Central memory CD8-positive, alpha-beta T cell (primary cell): ENCODE results near the gene OCLN.
"Not testable (repeated sequence)": the region's sequence is repeated elsewhere in the genome, so short reads cannot be mapped to it uniquely, and the experiment has no call there.

Experiments used
- ATAC-seq: fragments of 150-1000 bp; cut with Tn5 transposase; replicated peaks from 2 replicates; pipeline ENCODE4 v1.10.0; 2022; ENCODE audit warnings: mild to moderate bottlenecking, moderate FRiP score, moderate number of reproducible peaks; ENCODE audit not compliant: poor library complexity, severe bottlenecking; ENCODE audit errors: extremely low read depth
- DNase-seq, 2 donors: peaks; one replicate each; pipeline ENCODE4 v3.0.0; 2021; ENCODE audit warnings: low spot score in 2 of 2
- H3K27ac Mint-ChIP-seq: one replicate; pipeline ENCODE4 v1.8.0; 2022; ENCODE audit warnings: low read depth, mild to moderate bottlenecking, moderate library complexity, mixed read lengths
- H3K27me3 Mint-ChIP-seq: one replicate; pipeline ENCODE4 v1.8.0; 2022; ENCODE audit warnings: mixed read lengths
- H3K36me3 Mint-ChIP-seq: one replicate; pipeline ENCODE4 v1.8.0; 2022; ENCODE audit warnings: mild to moderate bottlenecking, moderate library complexity, mixed read lengths; ENCODE audit not compliant: insufficient read depth
- H3K4me1 Mint-ChIP-seq: one replicate; pipeline ENCODE4 v1.8.0; 2022; ENCODE audit warnings: mixed read lengths
- H3K4me3 Mint-ChIP-seq: one replicate; pipeline ENCODE4 v1.8.0; 2022; ENCODE audit warnings: mild to moderate bottlenecking, moderate library complexity, mixed read lengths
- H3K9me3 Mint-ChIP-seq: one replicate; pipeline ENCODE4 v1.8.0; 2022; ENCODE audit warnings: mixed read lengths

Gene OCLN

GRCh38 chr5:69497006-69497520 lies 4.5 kb downstream of the OCLN start:
- no peak for DNase-seq
- H3K27ac Mint-ChIP-seq: no peak overlapping the region
- H3K4me3 Mint-ChIP-seq: no peak overlapping the region
- H3K9me3 Mint-ChIP-seq: no peaks in the 10 kb centered on the region
- peaks cover 2% of the 10 kb centered on the region for H3K36me3 Mint-ChIP-seq
- no peak for ATAC-seq
- H3K27me3 Mint-ChIP-seq: peaks cover 45% of the 10 kb centered on the region
- H3K4me1 Mint-ChIP-seq: peaks cover 6% of the 10 kb centered on the region

GRCh38 chr5:69498384-69498783 lies 5.8 kb downstream of the OCLN start:
- ATAC-seq: no peak
- Mint-ChIP-seq H3K4me1 (no peaks in the 10 kb centered on the region), H3K36me3 (peaks cover 2% of the 10 kb centered on the region), H3K4me3 (no peak overlapping the region), H3K9me3 (no peaks in the 10 kb centered on the region), H3K27ac (no peak overlapping the region), H3K27me3 (peaks cover 47% of the 10 kb centered on the region)
- no peak for DNase-seq

- no peak overlapping the region for H3K27ac Mint-ChIP-seq
- ATAC-seq: no peak
- H3K4me3 Mint-ChIP-seq: no peak overlapping the region
- DNase-seq: no peak
- peaks cover 17% of the 10 kb centered on the region for H3K27me3 Mint-ChIP-seq
- H3K4me1 Mint-ChIP-seq: no peaks in the 10 kb centered on the region
- no peaks in the 10 kb centered on the region for H3K9me3 Mint-ChIP-seq
- H3K36me3 Mint-ChIP-seq: no peaks in the 10 kb centered on the region
Measured at GRCh38 chr5:69502367-69502766, 9.8 kb downstream of the OCLN start.

GRCh38 chr5:69502767-69503488 lies 10.3 kb downstream of the OCLN start:
- Mint-ChIP-seq H3K4me1 (no peaks in the 10 kb centered on the region), H3K9me3 (no peaks in the 10 kb centered on the region), H3K27me3 (peaks cover 17% of the 10 kb centered on the region), H3K27ac (no peak overlapping the region), H3K36me3 (no peaks in the 10 kb centered on the region), H3K4me3 (no peak overlapping the region)
- DNase-seq (no peak), ATAC-seq (no peak)

GRCh38 chr5:69504036-69504435 lies 11.4 kb downstream of the OCLN start:
- no peak for ATAC-seq
- Mint-ChIP-seq H3K4me3 (no peak overlapping the region), H3K27me3 (peaks cover 17% of the 10 kb centered on the region), H3K4me1 (no peaks in the 10 kb centered on the region), H3K36me3 (no peaks in the 10 kb centered on the region), H3K9me3 (no peaks in the 10 kb centered on the region), H3K27ac (no peak overlapping the region)
- no peak for DNase-seq

- no peaks in the 10 kb centered on the region for H3K4me1 Mint-ChIP-seq
- no peaks in the 10 kb centered on the region for H3K9me3 Mint-ChIP-seq
- DNase-seq: no peak
- no peaks in the 10 kb centered on the region for H3K36me3 Mint-ChIP-seq
- no peak overlapping the region for H3K27ac Mint-ChIP-seq
- no peak overlapping the region for H3K4me3 Mint-ChIP-seq
- ATAC-seq: no peak
- H3K27me3 Mint-ChIP-seq: peaks cover 17% of the 10 kb centered on the region
Measured at GRCh38 chr5:69505306-69505705, 12.7 kb downstream of the OCLN start.

GRCh38 chr5:69509212-69509611 lies 16.6 kb downstream of the OCLN start:
- DNase-seq (no peak), ATAC-seq (no peak)
- no peak overlapping the region for H3K27ac Mint-ChIP-seq
- H3K4me3 Mint-ChIP-seq: no peak overlapping the region
- no peaks in the 10 kb centered on the region for H3K4me1 Mint-ChIP-seq
- no peaks in the 10 kb centered on the region for H3K36me3 Mint-ChIP-seq
- H3K9me3 Mint-ChIP-seq: no peaks in the 10 kb centered on the region
- no peaks in the 10 kb centered on the region for H3K27me3 Mint-ChIP-seq

GRCh38 chr5:69510694-69511093 lies 18.1 kb downstream of the OCLN start:
- no peak for ATAC-seq
- no peaks in the 10 kb centered on the region for H3K36me3 Mint-ChIP-seq
- no peaks in the 10 kb centered on the region for H3K27me3 Mint-ChIP-seq
- H3K4me3 Mint-ChIP-seq: no peak overlapping the region
- no peaks in the 10 kb centered on the region for H3K9me3 Mint-ChIP-seq
- DNase-seq: no peak
- H3K4me1 Mint-ChIP-seq: no peaks in the 10 kb centered on the region
- H3K27ac Mint-ChIP-seq: no peak overlapping the region

- Mint-ChIP-seq H3K9me3 (no peaks in the 10 kb centered on the region), H3K4me3 (no peak overlapping the region), H3K36me3 (no peaks in the 10 kb centered on the region), H3K27ac (no peak overlapping the region), H3K27me3 (no peaks in the 10 kb centered on the region), H3K4me1 (no peaks in the 10 kb centered on the region)
- DNase-seq: no peak
- ATAC-seq: no peak
Measured at GRCh38 chr5:69512740-69513260, 20.2 kb downstream of the OCLN start.

- not testable (repeated sequence) for H3K9me3 Mint-ChIP-seq, H3K27me3 Mint-ChIP-seq, H3K4me3 Mint-ChIP-seq, H3K36me3 Mint-ChIP-seq, H3K27ac Mint-ChIP-seq, H3K4me1 Mint-ChIP-seq, ATAC-seq, DNase-seq
Measured at GRCh38 chr5:69515570-69515969, 23.0 kb downstream of the OCLN start.

- no peaks in the 10 kb centered on the region for H3K9me3 Mint-ChIP-seq
- DNase-seq: no peak
- peaks cover 4% of the 10 kb centered on the region for H3K27me3 Mint-ChIP-seq
- ATAC-seq: no peak
- H3K4me3 Mint-ChIP-seq: no peak overlapping the region
- H3K4me1 Mint-ChIP-seq: no peaks in the 10 kb centered on the region
- no peaks in the 10 kb centered on the region for H3K36me3 Mint-ChIP-seq
- no peak overlapping the region for H3K27ac Mint-ChIP-seq
Measured at GRCh38 chr5:69516769-69517168, 24.2 kb downstream of the OCLN start.

- Mint-ChIP-seq H3K27ac (no peak overlapping the region), H3K9me3 (no peaks in the 10 kb centered on the region), H3K36me3 (no peaks in the 10 kb centered on the region), H3K27me3 (peaks cover 9% of the 10 kb centered on the region), H3K4me3 (no peak overlapping the region), H3K4me1 (no peaks in the 10 kb centered on the region)
- DNase-seq (no peak), ATAC-seq (no peak)
Measured at GRCh38 chr5:69517763-69518212, 25.2 kb downstream of the OCLN start.

- Mint-ChIP-seq H3K9me3 (no peaks in the 10 kb centered on the region), H3K4me3 (no peak overlapping the region), H3K36me3 (no peaks in the 10 kb centered on the region), H3K4me1 (no peaks in the 10 kb centered on the region), H3K27ac (no peak overlapping the region), H3K27me3 (peaks cover 9% of the 10 kb centered on the region)
- no peak for ATAC-seq
- no peak for DNase-seq
Measured at GRCh38 chr5:69519285-69519684, 26.7 kb downstream of the OCLN start.
